GM18526 (cell line): ENCODE measurements around the gene TMEM63B.

Experiments
- POLR2A ChIP-seq: IDR thresholded peaks from 3 replicates; pipeline ENCODE4 v1.6.1; 2011; ENCODE audit not compliant: insufficient read length; ENCODE audit errors: extremely low read depth

TMEM63B gene

GRCh38 chr6:44108471-44108870, 18.9 kb upstream of the TMEM63B start:
- TF ChIP-seq POLR2A = no peak

- TF ChIP-seq POLR2A = no peak
Measured at GRCh38 chr6:44109212-44109611, 18.1 kb upstream of the TMEM63B start.

- no peak for TF ChIP-seq POLR2A
Measured at GRCh38 chr6:44110005-44110676, 17.2 kb upstream of the TMEM63B start.

DNA sequence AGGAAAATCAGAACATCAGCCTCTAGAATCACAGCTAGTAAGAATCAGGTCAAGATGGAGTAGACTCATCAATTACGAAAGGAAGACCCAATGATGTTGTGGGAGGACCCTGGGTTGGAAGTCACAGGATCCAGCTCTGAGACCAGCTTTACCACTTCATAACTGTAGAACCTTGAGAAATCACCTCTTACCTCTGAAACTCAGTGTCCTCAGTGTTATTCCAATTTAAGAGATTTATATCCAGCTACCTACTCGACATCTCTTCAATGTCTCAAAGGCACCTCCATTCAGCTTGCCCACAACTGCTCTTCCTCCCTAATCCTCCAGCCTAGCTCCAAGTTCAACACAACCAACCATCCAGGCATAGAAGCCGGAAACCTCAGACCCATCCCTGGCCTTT, 16.4 kb upstream of the TMEM63B start:
- TF ChIP-seq POLR2A = no peak

DNA sequence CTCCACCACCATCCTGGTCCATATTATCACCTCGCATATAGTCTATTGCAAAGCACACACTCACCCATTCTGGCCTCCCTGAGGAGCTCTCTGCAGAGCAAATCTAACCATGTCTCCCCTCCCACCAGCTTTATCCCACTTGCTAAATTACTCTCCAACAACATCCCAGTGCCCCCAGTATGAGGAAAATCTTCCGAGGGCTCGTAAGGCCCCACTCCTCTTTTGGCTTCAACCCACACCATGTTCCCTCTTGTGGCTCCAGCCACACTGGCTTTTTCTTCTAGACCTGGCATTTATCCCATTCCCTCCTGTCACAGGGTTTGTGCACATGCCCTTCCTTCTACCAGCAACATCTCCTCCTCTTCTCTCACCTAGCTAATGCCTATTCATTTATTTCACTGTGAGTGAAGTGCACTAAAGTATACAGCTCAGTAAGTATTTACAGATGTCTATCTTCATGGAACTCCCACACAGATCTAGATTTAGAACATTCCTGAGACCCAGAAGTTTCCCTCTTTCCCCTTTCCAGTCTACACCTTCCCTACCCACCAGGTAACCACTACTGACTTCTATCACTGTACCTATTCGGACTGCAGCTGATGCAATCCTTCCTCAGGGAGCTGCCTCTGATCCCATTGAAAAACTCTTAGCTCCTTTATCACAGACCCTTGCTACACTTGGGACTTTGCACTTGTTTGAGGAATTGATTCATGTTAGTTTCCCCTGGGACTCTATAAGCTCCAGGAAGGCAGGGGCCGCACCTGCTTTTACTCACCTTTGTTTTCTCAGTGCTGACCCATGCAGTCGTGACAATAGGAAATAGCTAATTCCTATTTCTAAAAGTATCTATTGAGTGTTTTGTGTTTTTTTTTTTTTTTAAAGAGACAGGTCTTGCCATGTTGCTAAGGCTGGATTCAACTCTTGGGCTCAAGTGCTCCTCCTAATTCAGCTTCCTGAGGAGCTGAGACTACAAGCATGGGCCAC, 15.6 kb upstream of the TMEM63B start:
- no peak for TF ChIP-seq POLR2A

- no peak for TF ChIP-seq POLR2A
Measured at GRCh38 chr6:44113414-44113813, 13.9 kb upstream of the TMEM63B start.

DNA sequence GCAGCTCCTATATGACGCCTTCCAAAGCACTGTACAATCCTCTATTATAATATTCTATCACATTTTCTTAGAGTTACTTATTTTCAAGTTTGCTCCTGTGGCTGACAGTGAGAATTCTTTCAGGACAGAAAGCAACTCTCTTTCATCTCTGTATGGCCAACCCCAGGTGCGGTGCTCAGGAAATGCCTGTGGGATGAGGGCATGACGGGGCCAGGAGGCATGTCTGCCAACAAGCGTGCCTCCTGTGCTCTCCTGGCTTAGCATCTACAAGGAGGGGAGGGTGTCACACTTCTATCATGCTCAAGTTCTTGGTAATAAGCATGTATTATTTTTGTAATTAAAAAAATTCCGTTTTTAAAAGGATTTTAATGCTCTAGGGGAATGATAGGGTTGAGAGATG, 11.5 kb upstream of the TMEM63B start:
- no peak for TF ChIP-seq POLR2A

- TF ChIP-seq POLR2A = no peak
Measured at GRCh38 chr6:44116641-44117382, 10.5 kb upstream of the TMEM63B start.

- TF ChIP-seq POLR2A = no peak
Measured at GRCh38 chr6:44117397-44118128, 9.8 kb upstream of the TMEM63B start.

GRCh38 chr6:44119704-44120262, 7.6 kb upstream of the TMEM63B start:
- TF ChIP-seq POLR2A = no peak

- no peak for TF ChIP-seq POLR2A
Measured at GRCh38 chr6:44120692-44121443, 6.5 kb upstream of the TMEM63B start.

- TF ChIP-seq POLR2A = no peak
Measured at GRCh38 chr6:44122801-44123200, 4.6 kb upstream of the TMEM63B start.

DNA sequence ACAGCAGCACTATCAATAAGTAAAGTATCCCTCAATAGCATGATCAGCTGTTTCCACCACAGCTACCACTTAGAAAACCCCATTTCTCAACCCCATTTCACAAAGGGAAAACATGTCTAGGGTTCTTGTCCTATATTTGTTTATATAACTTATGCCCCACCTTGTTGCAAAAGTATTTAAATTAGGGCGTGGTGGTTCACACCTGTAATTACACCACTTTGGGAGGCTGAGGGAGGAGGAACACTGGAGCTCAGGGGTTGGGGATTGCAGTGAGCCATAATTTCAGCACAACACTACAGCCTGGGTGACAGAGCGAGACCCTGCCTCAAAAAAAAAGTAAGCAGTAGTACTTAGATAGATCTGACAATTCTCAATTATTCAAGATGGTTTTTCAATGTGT, 3.8 kb upstream of the TMEM63B start:
- no peak for TF ChIP-seq POLR2A
